Peyer's patch (tissue), 4 donors: ENCODE measurements around the gene SMG1. TPM values are rescaled to one million over a fixed set of nuclear protein-coding genes. Genes with fewer than 3 reads are reported as not detected.
"Not testable (repeated sequence)": the region's sequence is repeated elsewhere in the genome, so short reads cannot be mapped to it uniquely, and the experiment has no call there.

Experiments used
- DNase-seq, 3 donors: peaks; one replicate each; pipeline ENCODE4 v3.0.0-alpha.2; 2017 to 2019
- H3K27ac ChIP-seq, 4 donors: fragments of 200-600 bp; sonication (generic); one replicate each; pipeline ENCODE4 v1.5.1; 2016 to 2019
- H3K27me3 ChIP-seq, 2 donors: fragments of 200-600 bp; sonication (generic); one replicate each; pipeline ENCODE4 v1.5.1; 2019
- H3K36me3 ChIP-seq, 3 donors: fragments of 200-600 bp; sonication (generic); one replicate each; pipeline ENCODE4 v1.5.1; 2016 to 2019
- H3K4me1 ChIP-seq, 4 donors: fragments of 200-600 bp; sonication (generic); one replicate each; pipeline ENCODE4 v1.5.1; 2016 to 2019
- H3K4me3 ChIP-seq, 4 donors: fragments of 200-600 bp; sonication (generic); 1 replicate in 3 of 4; 2 replicates in 1 of 4; pipeline ENCODE4 v1.5.1; 2016 to 2019; ENCODE audit warnings: mild to moderate bottlenecking in 1 of 4
- H3K9me3 ChIP-seq, 4 donors: fragments of 200-600 bp; sonication (generic); one replicate each; pipeline ENCODE4 v1.5.1; 2016 to 2019; ENCODE audit warnings: mild to moderate bottlenecking in 1 of 4
- CTCF ChIP-seq, 6 experiments: fragments of 450-650 bp in 4 of 6; fragments of 200-600 bp in 2 of 6; sonication (generic) in 1 of 6; IDR thresholded peaks; one replicate each; pipeline ENCODE4 v1.5.1; 2017 to 2019; ENCODE audit warnings: antibody characterized with exemption in 6 of 6, mild to moderate bottlenecking in 3 of 6, moderate library complexity in 1 of 6
- POLR2A ChIP-seq, 2 donors: fragments of 450-650 bp; IDR thresholded peaks; one replicate each; pipeline ENCODE4 v1.5.1; 2017; ENCODE audit warnings: antibody characterized with exemption in 2 of 2, mild to moderate bottlenecking in 2 of 2, moderate library complexity in 2 of 2
- total RNA-seq, 4 donors: library from RNA; depleted of rRNA; stranded (reverse); fragments of >200 nt; gene quantifications; one replicate each; pipeline ENCODE4 v1.1.0, GENCODE V29; 2016

Gene SMG1
- total RNA-seq, 4 donors from 2014 or later: 129 to 157 (median 137) TPM

- Histone ChIP-seq H3K36me3 (no peaks in the 10 kb centered on the region), H3K27me3 (no peaks in the 10 kb centered on the region), H3K4me3 (no peak overlapping the region), H3K27ac (no peak overlapping the region), H3K9me3 (no peaks in the 10 kb centered on the region), H3K4me1 (no peaks in the 10 kb centered on the region)
- DNase-seq: no peak
- no peak for TF ChIP-seq CTCF (IDR thresholded peaks at IDR 0.05)
- no peak for TF ChIP-seq POLR2A (IDR thresholded peaks at IDR 0.05)
These were observed 32.9 kb upstream of the SMG1 start for GRCh38 chr16:18959031-18959505.

GRCh38 chr16:18958621-18959029, 32.4 kb upstream of the SMG1 start:
- Histone ChIP-seq H3K4me3 (no peak overlapping the region), H3K4me1 (no peaks in the 10 kb centered on the region), H3K27me3 (no peaks in the 10 kb centered on the region), H3K9me3 (no peaks in the 10 kb centered on the region), H3K36me3 (no peaks in the 10 kb centered on the region), H3K27ac (no peak overlapping the region)
- DNase-seq: no peak
- TF ChIP-seq POLR2A (IDR thresholded peaks at IDR 0.05) (no peak), CTCF (IDR thresholded peaks at IDR 0.05) (no peak)

DNA sequence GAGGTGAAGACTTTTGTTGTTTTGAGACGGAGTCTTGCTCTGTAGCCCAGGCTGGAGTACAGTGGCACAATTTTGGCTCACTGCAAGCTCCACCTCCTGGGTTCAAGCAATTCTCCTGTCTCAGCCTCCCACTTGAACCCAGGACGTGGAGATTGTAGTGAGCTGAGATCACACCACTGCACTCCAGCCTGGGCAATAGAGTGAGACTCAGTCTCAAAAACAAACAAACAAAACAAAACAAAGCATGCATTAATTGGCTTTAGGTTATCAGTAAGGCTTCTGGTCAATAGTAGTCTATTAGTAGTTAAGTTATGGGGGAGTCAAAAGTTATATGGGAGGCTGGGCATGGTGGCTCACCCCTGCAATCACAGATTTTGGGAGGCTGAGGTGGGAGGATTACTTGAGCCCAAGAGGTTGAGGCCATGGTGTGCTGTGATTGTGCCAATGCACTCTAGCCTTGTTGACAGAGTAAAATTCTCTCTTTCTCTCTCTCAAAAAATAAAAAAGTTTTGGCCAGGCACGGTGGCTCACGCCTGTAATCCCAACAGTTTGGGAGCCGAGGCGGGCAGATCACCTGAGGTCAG, 30.5 kb upstream of the SMG1 start:
- H3K4me1 ChIP-seq, DNase-seq, H3K9me3 ChIP-seq, H3K36me3 ChIP-seq, H3K27ac ChIP-seq, H3K27me3 ChIP-seq: not testable (repeated sequence)
- peak overlapping the region in 2 of 4 donors; percentile 18 to 31 for H3K4me3 ChIP-seq

GRCh38 chr16:18955874-18956580, 29.8 kb upstream of the SMG1 start:
- peak overlapping the region in 3 of 4 donors; percentile 16 to 31 (median 18) for H3K4me3 ChIP-seq
- not testable (repeated sequence) for H3K9me3 ChIP-seq, H3K36me3 ChIP-seq, H3K27me3 ChIP-seq, H3K4me1 ChIP-seq
- peak overlapping the region in 1 of 4 donors; percentile 57 for H3K27ac ChIP-seq
- peak in 2 of 3 donors; percentile 25 to 57 for DNase-seq

- H3K4me3 ChIP-seq: no peak overlapping the region
- TF ChIP-seq CTCF (IDR thresholded peaks at IDR 0.05) (no peak), POLR2A (IDR thresholded peaks at IDR 0.05) (no peak)
- H3K4me1 ChIP-seq: no peaks in the 10 kb centered on the region
- no peak overlapping the region for H3K27ac ChIP-seq
- H3K36me3 ChIP-seq: no peaks in the 10 kb centered on the region
- no peaks in the 10 kb centered on the region for H3K9me3 ChIP-seq
- no peak for DNase-seq
- H3K27me3 ChIP-seq: no peaks in the 10 kb centered on the region
These were observed 27.3 kb upstream of the SMG1 start for GRCh38 chr16:18953547-18953946.

GRCh38 chr16:18950469-18951185, 24.4 kb upstream of the SMG1 start:
- no peaks in the 10 kb centered on the region for H3K9me3 ChIP-seq
- no peak for DNase-seq
- no peaks in the 10 kb centered on the region for H3K36me3 ChIP-seq
- H3K27me3 ChIP-seq: no peaks in the 10 kb centered on the region
- peaks cover 0 to 3% (median 0%) of the 10 kb centered on the region in 4 donors for H3K4me1 ChIP-seq
- no peak overlapping the region for H3K4me3 ChIP-seq
- no peak for TF ChIP-seq CTCF (IDR thresholded peaks at IDR 0.05)
- TF ChIP-seq POLR2A (IDR thresholded peaks at IDR 0.05): no peak
- no peak overlapping the region for H3K27ac ChIP-seq
